ENCODE data around the gene ANO2.

Gene ANO2

GRCh38 chr12:5514545-5514944 lies 430.5 kb downstream of the ANO2 start:
- DNase-seq (ENCODE audit: low read depth) = no peak
- H3K4me3 ChIP-seq (ENCODE audit: low read length) = no peak overlapping the region
- no peak for TF ChIP-seq CTCF (conservative IDR thresholded peaks at IDR 0.05; ENCODE audit: low read length)

GRCh38 chr12:5514016-5514415 lies 431.0 kb downstream of the ANO2 start:
- DNase-seq (ENCODE audit: low read depth) = no peak
- H3K4me3 ChIP-seq (ENCODE audit: low read length) = no peak overlapping the region
- TF ChIP-seq CTCF (conservative IDR thresholded peaks at IDR 0.05; ENCODE audit: low read length) = no peak

- TF ChIP-seq CTCF (conservative IDR thresholded peaks at IDR 0.05; ENCODE audit: low read length) = no peak
- no peak overlapping the region for H3K4me3 ChIP-seq (ENCODE audit: low read length)
- DNase-seq (ENCODE audit: low read depth) = no peak
Measured at GRCh38 chr12:5513406-5513805, 431.7 kb downstream of the ANO2 start.
